HCT116 (cell line): ENCODE measurements around the gene AXL. TPM values are rescaled to one million over a fixed set of nuclear protein-coding genes. Genes with fewer than 3 reads are reported as not detected.
A peak's percentile ranks its signal among the peaks of the same experiment; 100 is the strongest.

Source experiments
- ATAC-seq: fragments of 200-7000 bp; cut with Tn5 transposase; 2 replicates; pipeline ENCODE4 v1.9.1; 2020; ENCODE audit warnings: mild to moderate bottlenecking, moderate library complexity
- BruUV-seq: library from RNA; stranded (reverse); fragments of 400-500 nt; replicated peaks from 2 replicates; lab custom pipeline; 2021; lab: Mats Ljungman, UMichigan
- CTCF ChIA-PET: fragments of 300-600 bp; sonication (Branson Sonifier 250); formaldehyde crosslinking; loops from one replicate; lab custom pipeline; 2021; ENCODE audit warnings: antibody characterized with exemption; lab: Charles Lee
- POLR2A ChIA-PET: fragments of 300-600, 350-600 bp; sonication (Branson Sonifier 250); formaldehyde crosslinking; loops from one replicate; lab custom pipeline; 2021; ENCODE audit warnings: antibody characterized with exemption; lab: Charles Lee
- RAD21 ChIA-PET, 2 experiments: fragments of 300-600 bp; sonication (Branson Sonifier 250); formaldehyde crosslinking; loops; one replicate each; lab custom pipeline; 2023; ENCODE audit warnings: low total read pairs in 2 of 2; ENCODE audit not compliant: uncharacterized antibody in 2 of 2, unreplicated experiment in 2 of 2, low non-redundant PET in 1 of 2; lab: Charles Lee
- DNase-seq: peaks from one replicate; pipeline ENCODE4 v3.0.0-alpha.2; 2010; ENCODE audit warnings: low read depth, low spot score
- H2AFZ ChIP-seq: fragments of 200-600 bp; shearing (Covaris generic), sonication (generic); 2 replicates; pipeline ENCODE4 v1.6.1; 2017; ENCODE audit warnings: low read depth, mixed run types, mixed read lengths, antibody characterized with exemption, low read length; ENCODE audit not compliant: poor library complexity, severe bottlenecking
- H3K27ac ChIP-seq: 2 replicates; pipeline ENCODE4 v1.5.1; 2012; ENCODE audit warnings: low read depth, low read length
- H3K27me3 ChIP-seq: fragments of 200-600 bp; sonication (generic); 2 replicates; pipeline ENCODE4 v1.6.1; 2016; ENCODE audit warnings: mixed run types, low read length, mixed read lengths; ENCODE audit not compliant: insufficient read depth
- H3K36me3 ChIP-seq, 2 experiments: fragments of 200-500 bp in 1 of 2; fragments of 200-600 bp in 1 of 2; sonication (Bioruptor generic) in 1 of 2; sonication (generic) in 1 of 2; 2 replicates each; pipeline versions ENCODE4 v1.5.1 to v1.6.1; 2014 to 2016; ENCODE audit warnings: low read length in 2 of 2, inconsistent platforms in 1 of 2, mixed read lengths in 1 of 2, mixed run types in 1 of 2; ENCODE audit not compliant: insufficient read depth in 2 of 2, control insufficient read depth in 1 of 2
- H3K4me1 ChIP-seq, 2 experiments: fragments of 200-600 bp in 1 of 2; sonication (generic) in 1 of 2; 2 replicates each; pipeline versions ENCODE4 v1.5.1 to v1.6.1; 2012 to 2017; ENCODE audit warnings: low read length in 2 of 2, inconsistent platforms in 1 of 2, mild to moderate bottlenecking in 1 of 2, mixed read lengths in 1 of 2, mixed run types in 1 of 2, moderate library complexity in 1 of 2; ENCODE audit not compliant: insufficient read depth in 2 of 2, control insufficient read depth in 1 of 2
- H3K4me2 ChIP-seq: fragments of 200-600 bp; sonication (generic); 2 replicates; pipeline ENCODE4 v1.6.1; 2017; ENCODE audit warnings: mixed run types, low read length, mixed read lengths
- H3K4me3 ChIP-seq, 2 experiments: fragments of 200-600 bp in 1 of 2; sonication (generic) in 1 of 2; replicated peaks in 1 of 2; 2 replicates each; pipeline ENCODE4 v1.5.1; 2011 to 2016; ENCODE audit warnings: low read length in 2 of 2, control low read depth in 1 of 2, low read depth in 1 of 2, mild to moderate bottlenecking in 1 of 2, mixed read lengths in 1 of 2, mixed run types in 1 of 2
- H3K79me2 ChIP-seq: fragments of 200-600 bp; sonication (generic); 2 replicates; pipeline ENCODE4 v1.6.1; 2017; ENCODE audit warnings: mild to moderate bottlenecking, mixed run types, low read length, moderate library complexity, mixed read lengths; ENCODE audit not compliant: insufficient read depth
- H3K9ac ChIP-seq: fragments of 200-600 bp; sonication (generic); 2 replicates; pipeline ENCODE4 v1.6.1; 2016; ENCODE audit warnings: low read length, mixed read lengths
- H3K9me2 ChIP-seq: fragments of 200-600 bp; sonication (generic), shearing (Covaris generic); 2 replicates; pipeline ENCODE4 v1.6.1; 2017; ENCODE audit warnings: mixed run types, mild to moderate bottlenecking, moderate library complexity; ENCODE audit not compliant: insufficient read depth
- H3K9me3 ChIP-seq, 2 experiments: fragments of 200-500 bp in 1 of 2; fragments of 200-600 bp in 1 of 2; sonication (Bioruptor generic) in 1 of 2; sonication (generic) in 1 of 2; 2 replicates each; pipeline ENCODE4 v1.6.1; 2014 to 2017; ENCODE audit warnings: low read length in 2 of 2, mixed read lengths in 2 of 2, inconsistent platforms in 1 of 2, low read depth in 1 of 2, mild to moderate bottlenecking in 1 of 2, mixed run types in 1 of 2, moderate library complexity in 1 of 2; ENCODE audit not compliant: control insufficient read depth in 1 of 2, insufficient read depth in 1 of 2
- H4K20me1 ChIP-seq: fragments of 200-600 bp; sonication (generic), shearing (Covaris generic); 2 replicates; pipeline ENCODE4 v1.6.1; 2017; ENCODE audit warnings: mixed run types, mild to moderate bottlenecking, moderate library complexity; ENCODE audit not compliant: insufficient read depth
- ATF3 ChIP-seq: IDR thresholded peaks from 2 replicates; pipeline ENCODE4 v1.6.1; 2012
- CBX3 ChIP-seq: IDR thresholded peaks from 2 replicates; pipeline ENCODE4 v1.6.1; 2012; ENCODE audit warnings: low read depth
- CEBPB ChIP-seq: IDR thresholded peaks from 2 replicates; pipeline ENCODE4 v1.6.1; 2012; ENCODE audit warnings: low read depth
- CTCF ChIP-seq, 3 experiments: fragments of 200-600 bp in 1 of 3; sonication (generic) in 1 of 3; IDR thresholded peaks in 2 of 3; conservative IDR thresholded peaks in 1 of 3; 2 replicates each; pipeline ENCODE4 v1.5.1; 2012 to 2017; ENCODE audit warnings: low read depth in 2 of 3, low read length in 2 of 3, antibody characterized with exemption in 1 of 3, borderline replicate concordance in 1 of 3, control low read depth in 1 of 3, mild to moderate bottlenecking in 1 of 3, mixed read lengths in 1 of 3, mixed run types in 1 of 3, moderate library complexity in 1 of 3; ENCODE audit not compliant: insufficient read depth in 1 of 3
- EGR1 ChIP-seq: IDR thresholded peaks from 2 replicates; pipeline ENCODE4 v1.6.1; 2012; ENCODE audit warnings: low read depth
- EZH2 ChIP-seq: fragments of 200-600 bp; sonication (generic); IDR thresholded peaks from 2 replicates; pipeline ENCODE4 v1.6.1; 2017; ENCODE audit warnings: antibody characterized with exemption, mixed run types
- FOSL1 ChIP-seq: IDR thresholded peaks from 2 replicates; pipeline ENCODE4 v1.6.1; 2012; ENCODE audit warnings: low read depth
- JUND ChIP-seq: IDR thresholded peaks from 2 replicates; pipeline ENCODE4 v1.6.1; 2012
- POLR2A ChIP-seq: IDR thresholded peaks from 2 replicates; pipeline ENCODE4 v1.7.0; 2011; ENCODE audit warnings: borderline replicate concordance; ENCODE audit not compliant: insufficient read depth, insufficient read length; ENCODE audit errors: extremely low read depth
- POLR2AphosphoS5 ChIP-seq: IDR thresholded peaks from 2 replicates; pipeline ENCODE4 v1.6.1; 2011; ENCODE audit warnings: mild to moderate bottlenecking, low read depth, low read length, moderate library complexity
- RAD21 ChIP-seq: IDR thresholded peaks from 2 replicates; pipeline ENCODE4 v1.6.1; 2012; ENCODE audit warnings: low read depth, mild to moderate bottlenecking
- REST ChIP-seq: IDR thresholded peaks from 2 replicates; pipeline ENCODE4 v1.6.1; 2012; ENCODE audit warnings: low read depth
- SIN3A ChIP-seq: IDR thresholded peaks from 2 replicates; pipeline ENCODE4 v1.6.1; 2012; ENCODE audit warnings: low read depth
- SP1 ChIP-seq: IDR thresholded peaks from 2 replicates; pipeline ENCODE4 v1.6.1; 2012; ENCODE audit warnings: low read depth
- SRF ChIP-seq: IDR thresholded peaks from 2 replicates; pipeline ENCODE4 v1.6.1; 2012; ENCODE audit warnings: low read depth
- TCF7L2 ChIP-seq: IDR thresholded peaks from 2 replicates; pipeline ENCODE4 v1.7.0; 2011; ENCODE audit warnings: borderline replicate concordance, inconsistent platforms; ENCODE audit not compliant: insufficient read depth, insufficient read length; ENCODE audit errors: extremely low read depth
- YY1 ChIP-seq: IDR thresholded peaks from 2 replicates; pipeline ENCODE4 v1.6.1; 2011; ENCODE audit warnings: low read length, low read depth, moderate library complexity, mild to moderate bottlenecking; ENCODE audit not compliant: insufficient replicate concordance; ENCODE audit errors: extremely low read depth
- ZFX ChIP-seq: fragments of 450-650 bp; IDR thresholded peaks from 2 replicates; pipeline ENCODE4 v1.6.1; 2017
- ZNF274 ChIP-seq: fragments of 200-500 bp; sonication (Bioruptor generic); IDR thresholded peaks from 2 replicates; pipeline ENCODE4 v1.6.1; 2014; ENCODE audit warnings: mild to moderate bottlenecking, low read depth, low read length, inconsistent platforms
- intact Hi-C: fragments of 100-400 bp; cut with micrococcal nuclease; formaldehyde crosslinking; loops from 2 replicates; pipeline ENCODE4 v1.10.0; 2022
- total RNA-seq: library from RNA; stranded (reverse); gene quantifications from one replicate; pipeline ENCODE4 v1.2.1, GENCODE V29; 2021; ENCODE audit not compliant: unreplicated experiment

Gene AXL
- total RNA-seq, 1 experiment from 2014 or later: 47.4 TPM

- no peak for TF ChIP-seq SP1
- no peak for TF ChIP-seq EZH2
- no peak for TF ChIP-seq TCF7L2
- no peak for TF ChIP-seq ATF3
- TF ChIP-seq ZNF274: no peak
- TF ChIP-seq EGR1: no peak
Observed at GRCh38 chr19:41255171-41255570, 36.1 kb downstream of the AXL start (continued).

GRCh38 chr19:41261474-41262190, 42.6 kb downstream of the AXL start:
- CTCF ChIA-PET: interaction anchor here (1.0 to 4.9 kb wide), 6 partner anchors 41 to 328 kb away, joined by 3 to 70 read pairs (median 4); no protein-coding TSS in a partner anchor
- no peak for DNase-seq
- peak overlapping the region; percentile 20 for H2AFZ ChIP-seq

More at GRCh38 chr19:41261474-41262190, 42.6 kb downstream of the AXL start:
- Histone ChIP-seq H3K36me3 (peaks cover 6 to 32% of the 10 kb centered on the region in 2 experiments; a peak in 3 of 4 replicates), H3K4me3 (peak overlapping the region; percentile 62 to 92), H3K4me2 (peak overlapping the region; percentile 95), H4K20me1 (no peaks in the 10 kb centered on the region), H3K79me2 (peaks cover 25% of the 10 kb centered on the region), H3K9me3 (no peaks in the 10 kb centered on the region), H3K27ac (peak overlapping the region; percentile 69), H3K4me1 (peaks cover 3 to 21% of the 10 kb centered on the region in 2 experiments; a peak in 3 of 4 replicates), H3K9me2 (no peaks in the 10 kb centered on the region), H3K27me3 (no peaks in the 10 kb centered on the region), H3K9ac (peak overlapping the region; percentile 95)
- ATAC-seq: no peak
- BruUV-seq: TSS peak; percentile 67
- intact Hi-C loops: loop anchor here (1.0 to 5.0 kb wide), 4 partner anchors 34 to 599 kb away; no protein-coding TSS in a partner anchor
- no peak for TF ChIP-seq TCF7L2
- no peak for TF ChIP-seq POLR2A
- TF ChIP-seq EZH2: no peak
- no peak for TF ChIP-seq ZFX
- no peak for TF ChIP-seq ZNF274
- no peak for TF ChIP-seq CEBPB
- no peak for TF ChIP-seq REST
- no peak for TF ChIP-seq CTCF (IDR thresholded peaks at IDR 0.05 in 2 of 3, conservative IDR thresholded peaks at IDR 0.05 in 1 of 3; ENCODE audit: borderline replicate concordance in 1 of 3, insufficient read depth in 1 of 3, low read depth in 2 of 3, low read length in 2 of 3)
- TF ChIP-seq JUND: no peak
- no peak for TF ChIP-seq RAD21
- no peak for TF ChIP-seq POLR2AphosphoS5
- TF ChIP-seq SRF: no peak
- TF ChIP-seq FOSL1: no peak
- no peak for TF ChIP-seq YY1
- TF ChIP-seq CBX3: no peak
- no peak for TF ChIP-seq EGR1
- no peak for TF ChIP-seq SIN3A
- no peak for TF ChIP-seq SP1
- ChIA-PET RAD21 (interaction anchor here in 1 of 2 experiments (0.6 to 2.7 kb wide), 3 partner anchors 43 to 76 kb away, joined by 3 to 22 read pairs (median 3); partner anchors contain the start of gene AXL), POLR2A (interaction anchor here (1.2 to 3.1 kb wide), 4 partner anchors 30 to 57 kb away, joined by 3 to 22 read pairs (median 6); no protein-coding TSS in a partner anchor)
